HG02943 (cell line): ENCODE results near the gene AP1AR.
"Not testable (repeated sequence)": the region's sequence is repeated elsewhere in the genome, so short reads cannot be mapped to it uniquely, and the experiment has no call there.

Source experiments
- ATAC-seq: cut with Tn5 transposase; IDR thresholded peaks from one replicate; pipeline ENCODE4 v1.9.1; 2021; ENCODE audit warnings: mild to moderate bottlenecking, low read depth, moderate library complexity; ENCODE audit not compliant: unreplicated experiment

The AP1AR gene

GRCh38 chr4:112305477-112305876, 73.9 kb downstream of the AP1AR start:
- ATAC-seq: not testable (repeated sequence)

GRCh38 chr4:112309263-112309791, 77.7 kb downstream of the AP1AR start:
- ATAC-seq: not testable (repeated sequence)

- ATAC-seq: no peak
These were observed 79.9 kb downstream of the AP1AR start for GRCh38 chr4:112311516-112311915.

GRCh38 chr4:112312610-112313239, 81.1 kb downstream of the AP1AR start:
- ATAC-seq: peak; percentile 98

- ATAC-seq: no peak
These were observed 83.9 kb downstream of the AP1AR start for GRCh38 chr4:112315446-112315845.

- no peak for ATAC-seq
These were observed 84.8 kb downstream of the AP1AR start for GRCh38 chr4:112316360-112316759.

- peak; percentile 98 for ATAC-seq
These were observed 86.9 kb downstream of the AP1AR start for GRCh38 chr4:112318239-112319142.
